SU-DHL-6 (cell line): Measurements from ENCODE around the gene CHRNA7.
"Not testable (repeated sequence)": the region's sequence is repeated elsewhere in the genome, so short reads cannot be mapped to it uniquely, and the experiment has no call there.

Experiments used
- H2AFZ ChIP-seq: fragments of 200-600 bp; sonication (generic); 2 replicates; pipeline ENCODE4 v1.6.1; 2014; ENCODE audit warnings: low read depth, mild to moderate bottlenecking, moderate library complexity, mixed read lengths, antibody characterized with exemption, low read length; ENCODE audit not compliant: severe bottlenecking
- H3F3A ChIP-seq: fragments of 200-600 bp; shearing (Covaris generic); 2 replicates; pipeline ENCODE4 v1.6.0; 2016; ENCODE audit warnings: antibody characterized with exemption, mild to moderate bottlenecking; ENCODE audit not compliant: insufficient read depth
- H3K27ac ChIP-seq: fragments of 200-600 bp; sonication (generic); 2 replicates; pipeline ENCODE4 v1.5.1; 2016; ENCODE audit warnings: low read depth, mild to moderate bottlenecking, low read length, moderate library complexity, mixed read lengths
- H3K27me3 ChIP-seq: fragments of 200-600 bp; sonication (generic), shearing (Covaris generic); 2 replicates; pipeline ENCODE4 v1.6.0; 2014; ENCODE audit warnings: mild to moderate bottlenecking, low read length
- H3K36me3 ChIP-seq: fragments of 200-600 bp; sonication (generic); 2 replicates; pipeline ENCODE4 v1.6.1; 2014; ENCODE audit warnings: mild to moderate bottlenecking, low read length, mixed read lengths
- H3K4me2 ChIP-seq: fragments of 300-600, 200-600 bp; shearing (Covaris generic), sonication (generic); 2 replicates; pipeline ENCODE4 v1.6.0; 2014; ENCODE audit warnings: low read length, low read depth, mild to moderate bottlenecking; ENCODE audit not compliant: poor library complexity, severe bottlenecking
- H3K4me3 ChIP-seq: fragments of 200-600 bp; sonication (generic); 2 replicates; pipeline ENCODE4 v1.5.1; 2014; ENCODE audit warnings: antibody characterized with exemption, low read length, mild to moderate bottlenecking, mixed read lengths; ENCODE audit not compliant: insufficient read depth, poor library complexity, severe bottlenecking
- H3K79me2 ChIP-seq: fragments of 200-600 bp; sonication (generic); 2 replicates; pipeline ENCODE4 v1.6.1; 2014; ENCODE audit warnings: mild to moderate bottlenecking, low read length, moderate library complexity; ENCODE audit not compliant: insufficient read depth
- H3K9ac ChIP-seq: fragments of 200-600 bp; sonication (generic); 2 replicates; pipeline ENCODE4 v1.7.0; 2014; ENCODE audit warnings: mild to moderate bottlenecking, low read length
- H3K9me2 ChIP-seq: fragments of 200-600 bp; sonication (generic); replicated peaks from 2 replicates; pipeline ENCODE4 v1.6.1; 2014; ENCODE audit warnings: low read length; ENCODE audit not compliant: insufficient read depth
- H3K9me3 ChIP-seq: fragments of 200-600 bp; sonication (generic); 2 replicates; pipeline ENCODE4 v1.6.1; 2014; ENCODE audit warnings: low read length, mixed read lengths; ENCODE audit not compliant: insufficient read depth
- H4K20me1 ChIP-seq: fragments of 200-600 bp; sonication (generic); 2 replicates; pipeline ENCODE4 v1.6.1; 2014; ENCODE audit warnings: low read depth, mild to moderate bottlenecking, antibody characterized with exemption, low read length, moderate library complexity, mixed read lengths

Gene CHRNA7

DNA sequence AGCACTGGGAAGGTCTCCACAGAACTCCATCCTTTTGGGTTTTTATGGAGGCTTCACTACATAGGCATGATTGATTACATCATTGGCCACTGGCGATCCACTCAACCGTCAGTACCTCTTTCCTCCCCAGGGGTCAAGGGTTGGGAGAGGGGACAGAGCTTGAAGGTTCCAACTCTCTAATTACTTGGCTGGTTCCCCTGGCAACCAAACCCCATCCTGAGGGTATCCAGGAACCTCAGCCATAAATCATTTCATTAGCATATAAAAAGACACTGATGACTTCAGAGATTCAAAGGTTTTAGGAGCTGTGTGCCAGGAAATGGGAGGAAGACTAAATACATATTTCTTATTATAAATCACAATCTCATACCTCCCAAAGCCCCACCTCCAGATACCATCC is 131.8 kb downstream of the CHRNA7 start:
- H3K4me3 ChIP-seq, H3K9me2 ChIP-seq, H2AFZ ChIP-seq, H3K27ac ChIP-seq, H3K36me3 ChIP-seq, H3K9me3 ChIP-seq, H3K4me2 ChIP-seq, H3K27me3 ChIP-seq, H3K9ac ChIP-seq, H3K79me2 ChIP-seq, H3F3A ChIP-seq, H4K20me1 ChIP-seq: not testable (repeated sequence)

DNA sequence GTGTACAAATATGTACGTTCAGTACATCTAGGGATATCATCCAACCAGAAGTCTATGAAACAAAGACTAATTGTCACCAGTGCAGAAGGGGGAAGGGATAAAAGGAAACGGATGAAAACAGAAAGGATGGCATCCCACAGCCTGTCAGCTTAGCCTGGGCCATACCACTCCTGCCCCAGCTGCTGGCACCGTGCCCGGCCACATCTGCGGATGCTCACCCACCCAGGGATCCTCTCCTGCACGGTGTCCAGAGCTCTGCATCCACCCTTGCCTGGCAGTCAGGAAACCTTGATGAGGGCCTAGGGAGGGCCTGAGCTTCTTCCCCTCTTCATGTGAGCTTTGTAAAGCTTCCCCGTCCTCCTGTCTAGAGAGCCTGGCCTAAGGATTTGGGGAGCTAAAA is 133.8 kb downstream of the CHRNA7 start:
- not testable (repeated sequence) for H3K4me2 ChIP-seq, H3K4me3 ChIP-seq, H3K36me3 ChIP-seq, H3K9me3 ChIP-seq, H3K9ac ChIP-seq, H2AFZ ChIP-seq, H3K27ac ChIP-seq, H3K27me3 ChIP-seq, H3F3A ChIP-seq, H3K79me2 ChIP-seq, H4K20me1 ChIP-seq, H3K9me2 ChIP-seq

DNA sequence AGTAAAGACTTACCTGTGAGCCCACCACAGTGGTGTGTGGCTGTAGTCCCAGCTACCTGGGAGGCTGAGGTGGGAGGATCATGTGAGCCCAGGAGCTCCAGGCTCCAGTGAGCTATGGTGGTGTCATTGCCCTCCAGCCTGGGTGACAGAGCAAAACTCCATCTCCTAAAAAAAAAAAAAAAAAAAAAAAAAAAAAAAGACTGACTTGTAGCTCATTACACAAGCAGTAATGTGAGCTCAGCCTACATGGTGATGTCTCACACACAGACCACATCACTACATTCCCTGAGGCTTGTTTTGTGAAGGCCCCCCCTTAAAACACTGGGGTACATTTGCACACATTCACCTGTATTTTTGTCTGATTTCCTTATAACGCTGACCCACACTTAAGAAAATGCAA is 134.4 kb downstream of the CHRNA7 start:
- not testable (repeated sequence) for H3K36me3 ChIP-seq, H3K4me3 ChIP-seq, H3K9me3 ChIP-seq, H3K27me3 ChIP-seq, H4K20me1 ChIP-seq, H3K9me2 ChIP-seq, H3K9ac ChIP-seq, H2AFZ ChIP-seq, H3K79me2 ChIP-seq, H3K4me2 ChIP-seq, H3K27ac ChIP-seq, H3F3A ChIP-seq

DNA sequence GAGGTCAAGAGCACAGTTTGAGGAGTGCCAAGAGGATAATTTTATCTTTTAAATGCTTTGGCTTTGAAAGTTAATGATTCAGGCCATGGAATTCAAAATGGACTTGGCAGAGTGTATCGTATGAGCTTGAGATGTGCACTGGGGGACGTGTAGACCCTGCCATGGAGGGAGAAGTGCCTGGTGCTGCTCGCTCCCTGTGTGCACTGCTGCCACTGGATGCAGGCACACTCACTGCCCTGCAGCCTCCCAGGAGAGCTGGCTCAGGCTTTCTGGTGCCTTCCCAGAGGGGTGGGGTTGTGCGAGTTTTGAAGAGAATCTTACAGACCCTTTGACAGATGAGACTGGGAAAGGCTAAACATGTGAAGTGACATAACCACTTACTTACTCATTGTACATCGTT is 135.5 kb downstream of the CHRNA7 start:
- not testable (repeated sequence) for H3K9ac ChIP-seq, H3K9me2 ChIP-seq, H3F3A ChIP-seq, H2AFZ ChIP-seq, H3K27me3 ChIP-seq, H3K9me3 ChIP-seq, H3K79me2 ChIP-seq, H4K20me1 ChIP-seq, H3K4me2 ChIP-seq, H3K36me3 ChIP-seq, H3K4me3 ChIP-seq, H3K27ac ChIP-seq

DNA sequence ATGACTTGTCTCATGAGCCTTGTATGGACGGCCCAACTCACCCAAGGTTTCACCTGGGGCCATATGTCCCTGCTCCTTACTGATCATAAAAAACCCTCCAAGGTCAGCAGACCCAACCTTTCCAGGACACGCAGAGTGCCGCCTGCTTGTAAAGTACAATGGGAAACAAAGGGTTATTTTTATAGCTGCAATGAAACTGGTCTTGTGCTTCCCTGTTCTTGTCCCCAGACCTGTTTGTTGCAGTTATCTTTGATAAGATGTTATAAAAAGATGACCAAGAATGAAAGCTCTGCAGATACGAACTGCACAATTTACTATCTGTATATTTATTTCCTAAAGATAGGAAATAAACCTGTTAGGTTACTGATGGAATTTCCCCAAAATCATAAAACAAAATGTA is 136.0 kb downstream of the CHRNA7 start:
- H3K9ac ChIP-seq, H3F3A ChIP-seq, H3K79me2 ChIP-seq, H4K20me1 ChIP-seq, H3K27ac ChIP-seq, H3K4me3 ChIP-seq, H3K9me3 ChIP-seq, H3K9me2 ChIP-seq, H3K27me3 ChIP-seq, H3K36me3 ChIP-seq, H2AFZ ChIP-seq, H3K4me2 ChIP-seq: not testable (repeated sequence)

DNA sequence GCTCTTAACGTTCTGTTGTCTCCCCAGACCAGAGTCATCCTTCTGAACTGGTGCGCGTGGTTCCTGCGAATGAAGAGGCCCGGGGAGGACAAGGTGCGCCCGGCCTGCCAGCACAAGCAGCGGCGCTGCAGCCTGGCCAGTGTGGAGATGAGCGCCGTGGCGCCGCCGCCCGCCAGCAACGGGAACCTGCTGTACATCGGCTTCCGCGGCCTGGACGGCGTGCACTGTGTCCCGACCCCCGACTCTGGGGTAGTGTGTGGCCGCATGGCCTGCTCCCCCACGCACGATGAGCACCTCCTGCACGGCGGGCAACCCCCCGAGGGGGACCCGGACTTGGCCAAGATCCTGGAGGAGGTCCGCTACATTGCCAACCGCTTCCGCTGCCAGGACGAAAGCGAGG is 137.6 kb downstream of the CHRNA7 start:
- H3F3A ChIP-seq, H2AFZ ChIP-seq, H3K9me2 ChIP-seq, H3K27me3 ChIP-seq, H3K9ac ChIP-seq, H3K36me3 ChIP-seq, H3K79me2 ChIP-seq, H4K20me1 ChIP-seq, H3K9me3 ChIP-seq, H3K27ac ChIP-seq, H3K4me3 ChIP-seq, H3K4me2 ChIP-seq: not testable (repeated sequence)

DNA sequence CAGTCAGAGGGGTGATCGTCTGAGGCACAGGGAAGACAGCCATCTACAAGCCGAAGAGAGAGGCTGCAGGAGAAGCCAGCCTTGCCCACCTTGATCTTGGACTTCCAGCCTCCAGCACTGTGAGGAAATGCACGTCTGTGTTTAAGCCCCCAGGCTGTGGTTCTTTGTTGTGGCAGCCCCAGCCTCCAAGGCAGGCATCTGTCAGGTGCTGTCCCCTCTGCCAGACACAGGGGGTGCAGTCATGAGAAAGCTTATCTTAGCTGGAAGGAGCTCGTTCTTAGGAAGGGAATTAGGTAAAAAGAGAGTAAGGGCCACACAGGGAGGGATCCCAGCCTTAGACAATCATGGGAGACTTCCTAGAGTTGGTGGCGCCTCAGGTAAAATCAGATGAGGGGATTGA is 150.3 kb downstream of the CHRNA7 start:
- not testable (repeated sequence) for H2AFZ ChIP-seq, H3K27ac ChIP-seq, H3K4me3 ChIP-seq, H3K27me3 ChIP-seq, H3K79me2 ChIP-seq, H4K20me1 ChIP-seq, H3K9me2 ChIP-seq, H3K9me3 ChIP-seq, H3K36me3 ChIP-seq, H3K4me2 ChIP-seq, H3K9ac ChIP-seq, H3F3A ChIP-seq

DNA sequence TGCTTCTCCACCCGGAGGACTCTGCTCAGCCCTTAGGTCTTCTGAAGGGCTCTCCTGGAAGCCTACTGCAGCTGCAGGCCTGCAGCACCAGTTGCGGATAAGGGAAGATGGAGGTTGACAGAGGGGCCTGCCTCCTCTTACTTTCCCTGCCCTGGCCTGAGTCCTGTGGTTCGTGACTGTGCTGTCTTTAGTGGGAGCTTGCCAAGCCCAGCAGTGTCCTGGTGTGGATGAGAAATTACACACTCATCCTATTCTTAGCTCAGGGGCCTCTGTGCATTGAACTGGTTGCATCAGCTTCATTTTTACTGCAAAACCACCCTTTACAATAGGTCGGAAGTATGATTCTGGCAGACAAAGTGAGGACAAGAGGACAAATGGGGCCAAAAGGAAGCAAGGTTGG is 163.5 kb downstream of the CHRNA7 start:
- not testable (repeated sequence) for H3K4me2 ChIP-seq, H2AFZ ChIP-seq, H3K79me2 ChIP-seq, H4K20me1 ChIP-seq, H3K27ac ChIP-seq, H3K27me3 ChIP-seq, H3K36me3 ChIP-seq, H3K4me3 ChIP-seq, H3K9me3 ChIP-seq, H3F3A ChIP-seq, H3K9me2 ChIP-seq, H3K9ac ChIP-seq

DNA sequence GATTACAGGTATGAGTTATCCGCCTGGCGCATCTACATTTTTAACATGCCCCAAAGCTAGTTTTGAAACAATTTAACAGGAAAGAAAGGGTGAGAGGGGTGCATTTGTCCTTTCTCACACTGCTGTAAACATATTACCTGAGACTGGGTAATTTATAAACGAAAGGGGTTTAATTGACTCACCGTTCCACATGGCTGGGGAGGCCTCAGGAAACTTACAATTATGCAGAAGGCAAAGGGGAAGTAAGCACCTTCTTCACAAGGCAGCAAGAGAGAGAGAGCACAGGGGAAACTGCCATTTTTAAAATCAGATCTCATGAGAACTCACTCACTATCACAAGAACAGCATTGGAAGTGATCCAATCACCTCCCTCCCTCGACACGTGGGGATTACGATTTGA is 165.9 kb downstream of the CHRNA7 start:
- not testable (repeated sequence) for H3K27ac ChIP-seq, H3K36me3 ChIP-seq, H3K9me2 ChIP-seq, H3K27me3 ChIP-seq, H3K9me3 ChIP-seq, H3K4me2 ChIP-seq, H3K4me3 ChIP-seq, H2AFZ ChIP-seq, H3K9ac ChIP-seq, H3K79me2 ChIP-seq, H3F3A ChIP-seq, H4K20me1 ChIP-seq
